Suprapubic skin (tissue), 4 donors: ENCODE results near the gene ZBTB7B. TPM values are rescaled to one million over a fixed set of nuclear protein-coding genes. Genes with fewer than 3 reads are reported as not detected.

ENCODE experiments used
- DNase-seq, 2 donors: peaks; one replicate each; pipeline ENCODE4 v3.0.0-alpha.2; 2019; ENCODE audit warnings: low spot score in 2 of 2
- H3K27ac ChIP-seq: fragments of 200-600 bp; sonication (generic); one replicate; pipeline ENCODE4 v1.5.1; 2019
- H3K27me3 ChIP-seq: fragments of 200-600 bp; sonication (generic); one replicate; pipeline ENCODE4 v1.5.1; 2019
- H3K36me3 ChIP-seq: fragments of 200-600 bp; sonication (generic); one replicate; pipeline ENCODE4 v1.5.1; 2019
- H3K4me1 ChIP-seq: fragments of 200-600 bp; sonication (generic); one replicate; pipeline ENCODE4 v1.5.1; 2019
- H3K4me3 ChIP-seq: fragments of 200-600 bp; sonication (generic); one replicate; pipeline ENCODE4 v1.5.1; 2019; ENCODE audit warnings: mild to moderate bottlenecking
- H3K9me3 ChIP-seq: fragments of 200-600 bp; sonication (generic); one replicate; pipeline ENCODE4 v1.5.1; 2019
- EP300 ChIP-seq: sonication (generic); formaldehyde crosslinking; IDR thresholded peaks from one replicate; pipeline ENCODE4 v1.6.1; 2017; ENCODE audit warnings: antibody characterized with exemption
- POLR2A ChIP-seq, 2 donors: fragments of 450-650 bp; IDR thresholded peaks; one replicate each; pipeline ENCODE4 v1.6.1; 2017; ENCODE audit warnings: antibody characterized with exemption in 2 of 2, mild to moderate bottlenecking in 2 of 2, moderate library complexity in 2 of 2
- POLR2AphosphoS5 ChIP-seq, 3 donors: sonication (generic); formaldehyde crosslinking; IDR thresholded peaks; one replicate each; pipeline ENCODE4 v1.6.1; 2017; ENCODE audit warnings: antibody characterized with exemption in 3 of 3
- WGBS: methylation state at CpG from one replicate; pipeline ENCODE4 v1.1.5; 2018; 5-methylcytosine and 5-hydroxymethylcytosine counted together
- total RNA-seq, 4 donors: library from RNA; depleted of rRNA; stranded (reverse); fragments of >200 nt; gene quantifications; one replicate each; pipeline ENCODE4 v1.1.0, GENCODE V29; 2016
- TF ChIP-seq, protein P1 (sequence below), 2 donors: fragments of 200-600 bp in 1 of 2; fragments of 450-650 bp in 1 of 2; sonication (generic) in 1 of 2; IDR thresholded peaks; one replicate each; pipeline ENCODE4 v1.5.1; 2016 to 2019; ENCODE audit warnings: antibody characterized with exemption in 2 of 2, mild to moderate bottlenecking in 1 of 2, moderate library complexity in 1 of 2

Gene ZBTB7B
- total RNA-seq, 4 donors from 2014 or later: 238 to 243 (median 239) TPM

DNA sequence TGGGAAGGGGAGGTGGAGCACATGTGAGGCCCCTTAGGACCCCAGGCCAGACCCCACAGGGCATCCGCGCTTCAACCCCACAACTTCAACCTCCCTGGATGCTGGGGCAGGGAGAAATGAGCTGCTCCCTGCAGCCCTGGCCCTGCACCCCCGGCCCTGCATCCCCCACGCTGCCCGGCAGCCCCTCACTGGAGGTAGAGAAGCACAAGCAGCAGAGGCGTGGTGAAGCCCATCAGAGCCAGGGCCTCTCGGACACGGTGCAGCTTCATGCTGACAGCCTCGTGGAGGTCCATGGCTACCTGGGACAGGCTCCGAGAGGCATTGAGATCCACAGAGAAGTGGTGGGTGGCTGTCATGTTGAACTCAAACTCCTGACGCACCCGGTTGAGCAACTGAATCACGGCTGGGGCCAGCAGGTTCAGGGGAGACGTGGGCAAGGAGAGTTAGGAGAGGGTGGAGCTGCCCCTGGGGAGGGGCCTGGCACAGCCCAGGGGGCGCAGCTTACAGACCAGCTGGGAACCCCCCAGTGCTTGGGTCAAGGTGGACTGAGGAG lies 27.7 kb downstream of the ZBTB7B start:
- Histone ChIP-seq H3K4me1 (peaks cover 4% of the 10 kb centered on the region), H3K36me3 (no peaks in the 10 kb centered on the region), H3K9me3 (no peaks in the 10 kb centered on the region), H3K27me3 (no peaks in the 10 kb centered on the region), H3K4me3 (no peak overlapping the region), H3K27ac (no peak overlapping the region)
- WGBS: no CpG with 5 or more reads among the region's 15 CpGs
- DNase-seq: no peak
- no peak for TF ChIP-seq POLR2AphosphoS5 (IDR thresholded peaks at IDR 0.05)
- TF ChIP-seq POLR2A (IDR thresholded peaks at IDR 0.05): no peak
- TF ChIP-seq, protein P1, sequence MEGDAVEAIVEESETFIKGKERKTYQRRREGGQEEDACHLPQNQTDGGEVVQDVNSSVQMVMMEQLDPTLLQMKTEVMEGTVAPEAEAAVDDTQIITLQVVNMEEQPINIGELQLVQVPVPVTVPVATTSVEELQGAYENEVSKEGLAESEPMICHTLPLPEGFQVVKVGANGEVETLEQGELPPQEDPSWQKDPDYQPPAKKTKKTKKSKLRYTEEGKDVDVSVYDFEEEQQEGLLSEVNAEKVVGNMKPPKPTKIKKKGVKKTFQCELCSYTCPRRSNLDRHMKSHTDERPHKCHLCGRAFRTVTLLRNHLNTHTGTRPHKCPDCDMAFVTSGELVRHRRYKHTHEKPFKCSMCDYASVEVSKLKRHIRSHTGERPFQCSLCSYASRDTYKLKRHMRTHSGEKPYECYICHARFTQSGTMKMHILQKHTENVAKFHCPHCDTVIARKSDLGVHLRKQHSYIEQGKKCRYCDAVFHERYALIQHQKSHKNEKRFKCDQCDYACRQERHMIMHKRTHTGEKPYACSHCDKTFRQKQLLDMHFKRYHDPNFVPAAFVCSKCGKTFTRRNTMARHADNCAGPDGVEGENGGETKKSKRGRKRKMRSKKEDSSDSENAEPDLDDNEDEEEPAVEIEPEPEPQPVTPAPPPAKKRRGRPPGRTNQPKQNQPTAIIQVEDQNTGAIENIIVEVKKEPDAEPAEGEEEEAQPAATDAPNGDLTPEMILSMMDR (IDR thresholded peaks at IDR 0.05): no peak
- TF ChIP-seq EP300: no peak

DNA sequence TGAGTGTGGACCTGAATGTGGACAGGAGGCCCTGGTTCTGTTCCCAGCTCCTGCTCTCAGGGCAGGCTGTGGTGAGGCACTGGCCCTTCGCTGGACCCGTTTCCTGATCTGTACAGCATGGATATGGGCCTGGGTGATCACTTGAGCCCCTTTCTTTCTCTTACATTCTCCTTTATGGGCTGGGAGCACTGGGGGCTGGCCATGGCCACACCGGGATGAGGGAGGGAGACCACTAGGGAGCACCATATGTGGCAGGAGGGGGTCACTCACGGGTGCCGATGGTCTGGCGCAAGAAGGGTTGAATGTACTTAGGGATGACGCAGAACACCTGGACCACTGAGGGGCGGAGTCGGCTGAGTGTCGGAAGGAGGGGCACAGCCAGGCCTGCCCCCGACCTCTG lies 28.3 kb downstream of the ZBTB7B start:
- no peak for DNase-seq
- peaks cover 4% of the 10 kb centered on the region for H3K4me1 ChIP-seq
- H3K9me3 ChIP-seq: no peaks in the 10 kb centered on the region
- TF ChIP-seq EP300 (no peak), POLR2AphosphoS5 (IDR thresholded peaks at IDR 0.05) (no peak), POLR2A (IDR thresholded peaks at IDR 0.05) (no peak)
- TF ChIP-seq, protein P1 (IDR thresholded peaks at IDR 0.05): no peak
- H3K4me3 ChIP-seq: no peak overlapping the region
- H3K27me3 ChIP-seq: no peaks in the 10 kb centered on the region
- H3K27ac ChIP-seq: no peak overlapping the region
- H3K36me3 ChIP-seq: no peaks in the 10 kb centered on the region
- WGBS: 85% methylated on average over 11 of the region's 11 CpGs

GRCh38 chr1:155032886-155033285 lies 30.3 kb downstream of the ZBTB7B start:
- WGBS: 89% methylated on average over 7 of the region's 12 CpGs
- Histone ChIP-seq H3K27me3 (no peaks in the 10 kb centered on the region), H3K4me3 (no peak overlapping the region), H3K9me3 (no peaks in the 10 kb centered on the region), H3K27ac (no peak overlapping the region), H3K4me1 (peaks cover 18% of the 10 kb centered on the region), H3K36me3 (no peaks in the 10 kb centered on the region)
- TF ChIP-seq EP300: no peak
- TF ChIP-seq POLR2A (IDR thresholded peaks at IDR 0.05): no peak
- no peak for TF ChIP-seq POLR2AphosphoS5 (IDR thresholded peaks at IDR 0.05)
- TF ChIP-seq, protein P1 (IDR thresholded peaks at IDR 0.05): no peak
- no peak for DNase-seq

DNA sequence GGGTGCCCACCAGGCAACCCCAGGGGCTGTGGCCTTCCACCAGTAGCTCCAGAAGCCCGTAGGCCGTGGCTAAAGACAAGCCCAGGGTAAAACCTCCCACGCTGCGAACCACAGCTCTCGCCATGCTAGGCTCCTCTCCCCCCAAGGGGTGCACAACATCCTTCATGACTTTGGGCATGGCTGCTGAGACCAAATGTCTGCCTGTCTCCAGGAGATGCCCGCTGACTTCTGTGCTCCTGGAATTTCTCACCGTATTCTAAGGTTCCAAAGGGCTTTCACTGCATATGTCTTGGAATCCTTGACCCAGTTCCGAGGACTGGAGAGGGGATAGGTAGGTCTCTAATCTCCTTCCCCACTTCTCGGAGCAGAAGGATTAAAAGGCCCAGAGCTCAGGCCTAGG lies 30.9 kb downstream of the ZBTB7B start, which contains the start of the genes DCST1 and DCST2:
Gene DCST1, plus strand, starts transcription at position 301 of the 400 bp plus-strand sequence. CDS start 213 bp downstream, outside the sequence.
Gene DCST2, minus strand, starts transcription at position 258 of the 400 bp plus-strand sequence. Its CDS starts 80 bp downstream, at position 178.
- WGBS: 93% methylated on average over 7 of the region's 9 CpGs
- no peaks in the 10 kb centered on the region for H3K36me3 ChIP-seq
- H3K4me1 ChIP-seq: peaks cover 24% of the 10 kb centered on the region
- TF ChIP-seq, protein P1 (IDR thresholded peaks at IDR 0.05): no peak
- no peak for TF ChIP-seq EP300
- no peak for TF ChIP-seq POLR2A (IDR thresholded peaks at IDR 0.05)
- TF ChIP-seq POLR2AphosphoS5 (IDR thresholded peaks at IDR 0.05): no peak
- H3K27me3 ChIP-seq: no peaks in the 10 kb centered on the region
- no peak within 1 kb of the TSS for H3K4me3 ChIP-seq
- no peak within 1 kb of the TSS for H3K27ac ChIP-seq
- H3K9me3 ChIP-seq: no peaks in the 10 kb centered on the region
- DNase-seq: no peak

GRCh38 chr1:155034318-155035208 lies 32.0 kb downstream of the ZBTB7B start:
- Histone ChIP-seq H3K36me3 (no peaks in the 10 kb centered on the region), H3K27me3 (no peaks in the 10 kb centered on the region), H3K27ac (no peak overlapping the region), H3K4me3 (no peak overlapping the region), H3K4me1 (peaks cover 33% of the 10 kb centered on the region), H3K9me3 (no peaks in the 10 kb centered on the region)
- 71% methylated on average over 14 of the region's 20 CpGs for WGBS
- TF ChIP-seq POLR2A (IDR thresholded peaks at IDR 0.05) (no peak), EP300 (no peak), POLR2AphosphoS5 (IDR thresholded peaks at IDR 0.05) (no peak)
- TF ChIP-seq, protein P1 (IDR thresholded peaks at IDR 0.05): no peak
- no peak for DNase-seq
